HepG2 (cell line): Measurements from ENCODE around the gene COL25A1. TPM values are rescaled to one million over a fixed set of nuclear protein-coding genes. Genes with fewer than 3 reads are reported as not detected.

Experiments
- ATAC-seq: fragments of 200-7000 bp; cut with Tn5 transposase; 3 replicates; pipeline ENCODE4 v1.9.1; 2020; ENCODE audit warnings: mild to moderate bottlenecking, moderate library complexity
- BruUV-seq: library from RNA; stranded (reverse); fragments of 400-500 nt; replicated peaks from 2 replicates; lab custom pipeline; 2021; lab: Mats Ljungman, UMichigan
- CTCF ChIA-PET: fragments of 300-600 bp; formaldehyde crosslinking; extraction: SDS; loops from one replicate; lab custom pipeline; 2021; ENCODE audit warnings: low total read pairs, inconsistent platforms, low intra/inter-chr PET ratio; lab: Yijun Ruan, JAX
- POLR2A ChIA-PET: fragments of 350-600 bp; sonication (Branson Sonifier 250); formaldehyde crosslinking; loops from one replicate; lab custom pipeline; 2020; ENCODE audit warnings: antibody characterized with exemption, inconsistent platforms; lab: Yijun Ruan, JAX
- DNase-seq: peaks from one replicate; pipeline ENCODE4 v3.0.0-alpha.2; 2015; ENCODE audit warnings: low spot score
- FAIRE-seq: peaks from 3 replicates; lab custom pipeline; 2011; peaks lifted over from hg19 to GRCh38; lab: Jason Lieb, UNC
- H2AFZ ChIP-seq: one replicate; pipeline ENCODE4 v1.6.1; 2011; ENCODE audit warnings: low read length, inconsistent platforms
- H3K27ac ChIP-seq: fragments of 300-600 bp; 3 replicates; pipeline ENCODE4 v1.8.0; 2011; ENCODE audit warnings: mixed run types, mild to moderate bottlenecking, mixed read lengths, low read length, inconsistent platforms; ENCODE audit not compliant: insufficient read depth; ENCODE audit errors: extremely low read length
- H3K27me3 ChIP-seq, 2 experiments: fragments of 200-600 bp in 1 of 2; 2 replicates in 1 of 2; 3 replicates in 1 of 2; pipeline versions ENCODE4 v1.6.0 to v1.8.0; 2011; ENCODE audit warnings: low read length in 2 of 2, mild to moderate bottlenecking in 2 of 2, moderate library complexity in 2 of 2, inconsistent platforms in 1 of 2; ENCODE audit not compliant: insufficient read depth in 2 of 2, control insufficient read depth in 1 of 2
- H3K36me3 ChIP-seq, 2 experiments: fragments of 200-600 bp in 1 of 2; replicated peaks in 1 of 2; 2 replicates in 1 of 2; 3 replicates in 1 of 2; pipeline versions ENCODE4 v1.5.1 to v1.8.0; 2011; ENCODE audit warnings: low read length in 2 of 2, inconsistent platforms in 1 of 2; ENCODE audit not compliant: insufficient read depth in 2 of 2, control insufficient read depth in 1 of 2
- H3K4me1 ChIP-seq: 2 replicates; pipeline ENCODE4 v1.5.1; 2012; ENCODE audit warnings: low read length, inconsistent platforms; ENCODE audit not compliant: insufficient read depth
- H3K4me2 ChIP-seq: 2 replicates; pipeline ENCODE4 v1.6.0; 2011; ENCODE audit warnings: low read depth, low read length, inconsistent platforms
- H3K4me3 ChIP-seq, 3 experiments: fragments of 200-600 bp in 1 of 3; sonication (generic), shearing (Covaris generic) in 1 of 3; replicated peaks in 1 of 3; 2 replicates each; pipeline ENCODE4 v1.5.1; 2011 to 2016; ENCODE audit warnings: low read length in 3 of 3, inconsistent platforms in 2 of 3, low read depth in 2 of 3, mild to moderate bottlenecking in 2 of 3, control low read depth in 1 of 3, mixed read lengths in 1 of 3; ENCODE audit not compliant: insufficient read depth in 1 of 3
- H3K79me2 ChIP-seq: one replicate; pipeline ENCODE4 v1.6.1; 2011; ENCODE audit warnings: low read length, inconsistent platforms; ENCODE audit not compliant: insufficient read depth
- H3K9ac ChIP-seq: 2 replicates; pipeline ENCODE4 v1.6.0; 2011; ENCODE audit warnings: mild to moderate bottlenecking, low read depth, low read length, inconsistent platforms; ENCODE audit not compliant: insufficient read depth
- H3K9me3 ChIP-seq: 2 replicates; pipeline ENCODE4 v1.5.1; 2012; ENCODE audit warnings: mild to moderate bottlenecking, low read length
- H4K20me1 ChIP-seq: 2 replicates; pipeline ENCODE4 v1.6.0; 2011; ENCODE audit warnings: inconsistent platforms, mild to moderate bottlenecking, low read length, moderate library complexity; ENCODE audit not compliant: insufficient read depth
- ATF1 ChIP-seq: IDR thresholded peaks from 2 replicates; pipeline ENCODE4 v1.6.1; 2016; ENCODE audit warnings: mild to moderate bottlenecking, control low read depth
- CREB1 ChIP-seq, 2 experiments: fragments of 450-650 bp in 1 of 2; IDR thresholded peaks; 2 replicates each; pipeline ENCODE4 v1.6.1; 2016 to 2017; ENCODE audit warnings: control low read depth in 1 of 2, mild to moderate bottlenecking in 1 of 2, missing compliant biosample characterization in 1 of 2, missing genetic modification characterization in 1 of 2
- FOSL1 ChIP-seq: sonication (generic); formaldehyde crosslinking; IDR thresholded peaks from 2 replicates; pipeline ENCODE4 v1.9.0; 2021; ENCODE audit warnings: missing genetic modification reagents, borderline replicate concordance
- FOXO1 ChIP-seq: sonication (generic); formaldehyde crosslinking; IDR thresholded peaks from 2 replicates; pipeline ENCODE4 v1.4.0; 2020; ENCODE audit warnings: missing genetic modification reagents
- LRRFIP1 ChIP-seq: sonication (generic); formaldehyde crosslinking; conservative IDR thresholded peaks from 2 replicates; pipeline ENCODE4 v1.4.0; 2020; ENCODE audit warnings: missing genetic modification reagents
- PATZ1 ChIP-seq: sonication (generic); formaldehyde crosslinking; IDR thresholded peaks from 2 replicates; pipeline ENCODE4 v1.4.0; 2020; ENCODE audit warnings: missing genetic modification reagents
- ZBTB49 ChIP-seq: sonication (generic); formaldehyde crosslinking; IDR thresholded peaks from 2 replicates; pipeline ENCODE4 v1.4.0; 2020; ENCODE audit warnings: missing genetic modification reagents, borderline replicate concordance
- ZNF350 ChIP-seq: sonication (generic); formaldehyde crosslinking; IDR thresholded peaks from 2 replicates; pipeline ENCODE4 v1.4.0; 2020; ENCODE audit warnings: mild to moderate bottlenecking, low read depth, missing genetic modification reagents, borderline replicate concordance
- ZNF354B ChIP-seq: sonication (generic); formaldehyde crosslinking; IDR thresholded peaks from 2 replicates; pipeline ENCODE4 v1.8.0; 2022; ENCODE audit warnings: mild to moderate bottlenecking, missing genetic modification reagents
- ZNF432 ChIP-seq: sonication (generic); formaldehyde crosslinking; IDR thresholded peaks from 2 replicates; pipeline ENCODE4 v1.5.0; 2020; ENCODE audit warnings: missing genetic modification reagents, mild to moderate bottlenecking, borderline replicate concordance
- ZNF577 ChIP-seq: sonication (generic); formaldehyde crosslinking; IDR thresholded peaks from 2 replicates; pipeline ENCODE4 v1.4.0; 2020; ENCODE audit warnings: mild to moderate bottlenecking, low read depth, missing genetic modification reagents, borderline replicate concordance
- WGBS: methylation state at CpG from one replicate; pipeline ENCODE4 v1.1.6; 2017; ENCODE audit warnings: low lambda C conversion rate; 5-methylcytosine and 5-hydroxymethylcytosine counted together
- in situ Hi-C: cut with HindIII; loops from 2 replicates; pipeline ENCODE4 v1.10.0; 2017; ENCODE audit warnings: low pct_unique_long_range_greater_than_20kb; ENCODE audit not compliant: extremely low pct_ligation_motif_present
- intact Hi-C: fragments of 100-400 bp; cut with micrococcal nuclease; formaldehyde crosslinking; loops from one replicate; pipeline ENCODE4 v1.10.0; 2022; ENCODE audit not compliant: unreplicated experiment
- polyA plus RNA-seq, 8 experiments: library from polyadenylated mRNA; depleted of rRNA in 3 of 8; stranded (reverse) in 7 of 8; unstranded in 1 of 8; fragments of >200 nt; fragmentation: Illumina TruSeq in 4 of 8; extraction: Trizol in 4 of 8; gene quantifications; 2 replicates each; pipeline versions ENCODE4 v1.2.1 to v1.2.3, GENCODE V29; 2011 to 2016; ENCODE audit warnings: low read depth in 4 of 8, missing spikeins in 1 of 8, mixed read lengths in 1 of 8; ENCODE audit not compliant: insufficient read depth in 1 of 8
- total RNA-seq, 5 experiments: library from RNA; depleted of rRNA; stranded (reverse); fragments of >200 nt; fragmentation: Illumina TruSeq; extraction: Trizol; gene quantifications; 2 replicates each; pipeline ENCODE4 v1.2.3, GENCODE V29; 2016; ENCODE audit warnings: low read depth in 1 of 5
- TF ChIP-seq, protein P1 (sequence below): sonication (generic); formaldehyde crosslinking; IDR thresholded peaks from 2 replicates; pipeline ENCODE4 v1.5.1; 2020; ENCODE audit warnings: missing genetic modification reagents, mild to moderate bottlenecking, borderline replicate concordance

The COL25A1 gene
- total and polyA plus RNA-seq, 2 of the 13 experiments (the other 11 are each of a cell fraction or from before 2014, with no cell fraction given) = not detected

DNA sequence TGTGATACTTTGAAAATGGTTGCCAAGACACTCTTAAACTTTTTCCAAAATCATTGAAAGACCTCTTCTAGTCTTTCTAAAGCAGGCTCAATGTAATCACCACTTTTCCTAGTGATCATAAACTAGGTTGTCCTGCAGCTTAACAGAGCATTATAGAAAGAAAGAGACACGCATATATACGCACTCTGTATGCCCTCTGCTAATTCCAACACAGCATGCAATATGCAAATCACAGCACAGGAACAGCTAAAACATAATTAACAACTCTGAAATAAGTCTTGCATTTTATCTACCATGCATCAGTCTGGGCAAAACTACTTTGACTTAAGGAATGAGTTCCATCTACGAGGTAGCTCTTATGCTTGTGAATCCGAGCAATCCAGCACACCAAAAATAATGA, 94.6 kb downstream of the COL25A1 start:
- FAIRE-seq (no peak), DNase-seq (no peak), ATAC-seq (no peak)
- Histone ChIP-seq H3K36me3 (no peaks in the 10 kb centered on the region), H3K4me2 (no peak overlapping the region), H3K27me3 (no peaks in the 10 kb centered on the region; a peak in 1 of 5 replicates), H3K79me2 (no peaks in the 10 kb centered on the region), H3K9ac (no peak overlapping the region), H4K20me1 (no peaks in the 10 kb centered on the region), H3K27ac (no peak overlapping the region), H3K9me3 (no peaks in the 10 kb centered on the region), H3K4me1 (no peaks in the 10 kb centered on the region), H2AFZ (no peak overlapping the region), H3K4me3 (no peak overlapping the region)
- no peak for TF ChIP-seq ZNF432 (CRISPR knock-in tag)
- no peak for TF ChIP-seq FOXO1
- no peak for TF ChIP-seq ATF1
- TF ChIP-seq CREB1 (IDR thresholded peaks at IDR 0.05) = no peak
- TF ChIP-seq CREB1 (CRISPR knock-in tag; IDR thresholded peaks at IDR 0.05) = no peak
- TF ChIP-seq, protein P1, sequence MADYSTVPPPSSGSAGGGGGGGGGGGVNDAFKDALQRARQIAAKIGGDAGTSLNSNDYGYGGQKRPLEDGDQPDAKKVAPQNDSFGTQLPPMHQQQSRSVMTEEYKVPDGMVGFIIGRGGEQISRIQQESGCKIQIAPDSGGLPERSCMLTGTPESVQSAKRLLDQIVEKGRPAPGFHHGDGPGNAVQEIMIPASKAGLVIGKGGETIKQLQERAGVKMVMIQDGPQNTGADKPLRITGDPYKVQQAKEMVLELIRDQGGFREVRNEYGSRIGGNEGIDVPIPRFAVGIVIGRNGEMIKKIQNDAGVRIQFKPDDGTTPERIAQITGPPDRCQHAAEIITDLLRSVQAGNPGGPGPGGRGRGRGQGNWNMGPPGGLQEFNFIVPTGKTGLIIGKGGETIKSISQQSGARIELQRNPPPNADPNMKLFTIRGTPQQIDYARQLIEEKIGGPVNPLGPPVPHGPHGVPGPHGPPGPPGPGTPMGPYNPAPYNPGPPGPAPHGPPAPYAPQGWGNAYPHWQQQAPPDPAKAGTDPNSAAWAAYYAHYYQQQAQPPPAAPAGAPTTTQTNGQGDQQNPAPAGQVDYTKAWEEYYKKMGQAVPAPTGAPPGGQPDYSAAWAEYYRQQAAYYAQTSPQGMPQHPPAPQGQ (CRISPR knock-in tag) = no peak
- TF ChIP-seq LRRFIP1 = no peak
- no peak for TF ChIP-seq FOSL1 (CRISPR knock-in tag)
- no peak for TF ChIP-seq ZNF577 (CRISPR knock-in tag)
- no peak for TF ChIP-seq ZNF350 (CRISPR knock-in tag)
- TF ChIP-seq PATZ1 (CRISPR knock-in tag) = no peak
- no peak for TF ChIP-seq ZBTB49 (CRISPR knock-in tag)
- no peak for TF ChIP-seq ZNF354B
- WGBS = 1% methylated on average over 4 of the region's 4 CpGs
- in situ Hi-C loops = no loop called here
- ChIA-PET CTCF (no interaction called here), POLR2A (no interaction called here)
- no TSS peak for BruUV-seq
- intact Hi-C loops = no loop called here
